GM12878 (cell line): ENCODE measurements around the gene MCMBP.

Experiments used
- CBX5 ChIP-seq: sonication (generic); IDR thresholded peaks from 2 replicates; pipeline ENCODE4 v1.6.1; 2016; ENCODE audit warnings: low read depth, moderate library complexity, mild to moderate bottlenecking, inconsistent platforms
- CTCF ChIP-seq, 3 experiments: IDR thresholded peaks in 2 of 3; conservative IDR thresholded peaks in 1 of 3; 2 replicates each; pipeline ENCODE4 v1.5.1; 2011; ENCODE audit warnings: low read depth in 3 of 3, low read length in 3 of 3, mild to moderate bottlenecking in 3 of 3, control low read depth in 2 of 3, moderate library complexity in 2 of 3, inconsistent platforms in 1 of 3, mixed read lengths in 1 of 3; ENCODE audit not compliant: control insufficient read depth in 2 of 3, insufficient read depth in 1 of 3; ENCODE audit errors: extremely low read depth in 1 of 3
- EP300 ChIP-seq, 2 experiments: fragments of 150-350 bp in 1 of 2; IDR thresholded peaks; 2 replicates each; pipeline ENCODE4 v1.6.1; 2011 to 2012; ENCODE audit warnings: low read depth in 2 of 2, low read length in 2 of 2, borderline replicate concordance in 1 of 2, improper control_type of control experiment in 1 of 2, inconsistent platforms in 1 of 2; ENCODE audit not compliant: control insufficient read depth in 1 of 2
- IRF5 ChIP-seq: fragments of 450-650 bp; IDR thresholded peaks from 2 replicates; pipeline ENCODE4 v1.6.1; 2017; ENCODE audit warnings: borderline replicate concordance
- JUND ChIP-seq: IDR thresholded peaks from 2 replicates; pipeline ENCODE4 v1.6.1; 2012; ENCODE audit warnings: low read depth, mild to moderate bottlenecking, low read length, improper control_type of control experiment, moderate library complexity
- NR2C1 ChIP-seq: fragments of 450-650 bp; IDR thresholded peaks from 2 replicates; pipeline ENCODE4 v1.6.1; 2017; ENCODE audit warnings: antibody characterized with exemption, mild to moderate bottlenecking, moderate library complexity
- SP1 ChIP-seq: IDR thresholded peaks from one replicate; pipeline ENCODE4 v1.6.1; 2011; ENCODE audit warnings: low read depth, low read length

GRCh38 chr10:119832951-119833350 lies 39.7 kb downstream of the MCMBP start:
- TF ChIP-seq IRF5 (no peak), CTCF (IDR thresholded peaks at IDR 0.05 in 2 of 3, conservative IDR thresholded peaks at IDR 0.05 in 1 of 3; ENCODE audit: control insufficient read depth in 2 of 3, extremely low read depth in 1 of 3, insufficient read depth in 1 of 3, low read depth in 3 of 3, low read length in 3 of 3) (no peak), CBX5 (no peak), JUND (no peak), EP300 (IDR thresholded peaks at IDR 0.05; ENCODE audit: borderline replicate concordance in 1 of 2, control insufficient read depth in 1 of 2, low read depth in 2 of 2, low read length in 2 of 2) (no peak), SP1 (no peak), NR2C1 (no peak)
